ENCODE results near the gene NCEH1.

- TF ChIP-seq, protein P1, sequence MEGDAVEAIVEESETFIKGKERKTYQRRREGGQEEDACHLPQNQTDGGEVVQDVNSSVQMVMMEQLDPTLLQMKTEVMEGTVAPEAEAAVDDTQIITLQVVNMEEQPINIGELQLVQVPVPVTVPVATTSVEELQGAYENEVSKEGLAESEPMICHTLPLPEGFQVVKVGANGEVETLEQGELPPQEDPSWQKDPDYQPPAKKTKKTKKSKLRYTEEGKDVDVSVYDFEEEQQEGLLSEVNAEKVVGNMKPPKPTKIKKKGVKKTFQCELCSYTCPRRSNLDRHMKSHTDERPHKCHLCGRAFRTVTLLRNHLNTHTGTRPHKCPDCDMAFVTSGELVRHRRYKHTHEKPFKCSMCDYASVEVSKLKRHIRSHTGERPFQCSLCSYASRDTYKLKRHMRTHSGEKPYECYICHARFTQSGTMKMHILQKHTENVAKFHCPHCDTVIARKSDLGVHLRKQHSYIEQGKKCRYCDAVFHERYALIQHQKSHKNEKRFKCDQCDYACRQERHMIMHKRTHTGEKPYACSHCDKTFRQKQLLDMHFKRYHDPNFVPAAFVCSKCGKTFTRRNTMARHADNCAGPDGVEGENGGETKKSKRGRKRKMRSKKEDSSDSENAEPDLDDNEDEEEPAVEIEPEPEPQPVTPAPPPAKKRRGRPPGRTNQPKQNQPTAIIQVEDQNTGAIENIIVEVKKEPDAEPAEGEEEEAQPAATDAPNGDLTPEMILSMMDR (IDR thresholded peaks at IDR 0.05): no peak
- TF ChIP-seq ZFX (IDR thresholded peaks at IDR 0.05; ENCODE audit: borderline replicate concordance): no peak
These were observed 3.8 kb downstream of the NCEH1 start for GRCh38 chr3:172707030-172707429.
